LNCAP (cell line): Measurements from ENCODE around the gene ABHD16A.

ENCODE experiments used
- TF ChIP-seq, protein P1 (sequence below): fragments of 450-650 bp; IDR thresholded peaks from 2 replicates; pipeline ENCODE4 v1.5.1; 2017; ENCODE audit warnings: mild to moderate bottlenecking

The ABHD16A gene

DNA sequence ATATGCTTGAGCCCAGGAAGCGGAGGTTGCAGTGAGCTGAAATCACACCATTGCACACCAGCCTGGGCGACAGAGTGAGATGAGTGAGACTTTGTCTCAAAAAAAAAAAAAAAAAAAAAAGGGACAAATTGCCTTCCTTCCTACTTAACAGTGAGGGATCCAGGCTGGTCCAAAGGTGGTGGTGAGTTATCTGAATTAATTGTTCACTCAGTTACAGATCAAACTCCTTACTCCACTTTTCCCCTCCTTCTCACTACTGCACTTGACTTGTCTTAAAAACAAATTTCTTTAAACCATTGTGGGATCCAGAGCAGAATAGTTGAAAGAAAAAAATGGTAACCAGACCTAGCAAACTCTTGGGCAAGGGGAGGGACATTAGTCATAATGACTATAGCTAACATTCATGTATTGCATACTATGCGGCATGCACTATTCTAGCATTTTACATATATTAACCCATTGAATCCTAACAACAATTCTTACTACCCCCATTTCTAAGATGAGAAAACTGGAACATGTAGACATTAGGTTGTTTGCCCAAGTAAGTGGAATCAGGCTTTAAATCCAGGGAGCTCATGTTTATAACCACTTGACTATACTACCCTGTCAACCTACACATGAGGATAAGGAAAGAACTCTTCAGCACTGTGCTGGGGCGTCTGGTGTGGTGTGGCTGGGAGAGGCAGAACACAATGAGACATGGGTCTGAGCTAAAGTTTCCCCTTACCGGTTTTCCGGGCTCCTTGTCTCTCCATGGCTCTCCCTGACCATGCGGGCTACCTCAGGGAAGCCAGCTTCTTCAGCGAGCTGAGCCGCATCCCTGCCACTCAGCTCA, 39.8 kb downstream of the ABHD16A start:
- TF ChIP-seq, protein P1, sequence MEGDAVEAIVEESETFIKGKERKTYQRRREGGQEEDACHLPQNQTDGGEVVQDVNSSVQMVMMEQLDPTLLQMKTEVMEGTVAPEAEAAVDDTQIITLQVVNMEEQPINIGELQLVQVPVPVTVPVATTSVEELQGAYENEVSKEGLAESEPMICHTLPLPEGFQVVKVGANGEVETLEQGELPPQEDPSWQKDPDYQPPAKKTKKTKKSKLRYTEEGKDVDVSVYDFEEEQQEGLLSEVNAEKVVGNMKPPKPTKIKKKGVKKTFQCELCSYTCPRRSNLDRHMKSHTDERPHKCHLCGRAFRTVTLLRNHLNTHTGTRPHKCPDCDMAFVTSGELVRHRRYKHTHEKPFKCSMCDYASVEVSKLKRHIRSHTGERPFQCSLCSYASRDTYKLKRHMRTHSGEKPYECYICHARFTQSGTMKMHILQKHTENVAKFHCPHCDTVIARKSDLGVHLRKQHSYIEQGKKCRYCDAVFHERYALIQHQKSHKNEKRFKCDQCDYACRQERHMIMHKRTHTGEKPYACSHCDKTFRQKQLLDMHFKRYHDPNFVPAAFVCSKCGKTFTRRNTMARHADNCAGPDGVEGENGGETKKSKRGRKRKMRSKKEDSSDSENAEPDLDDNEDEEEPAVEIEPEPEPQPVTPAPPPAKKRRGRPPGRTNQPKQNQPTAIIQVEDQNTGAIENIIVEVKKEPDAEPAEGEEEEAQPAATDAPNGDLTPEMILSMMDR: no peak

DNA sequence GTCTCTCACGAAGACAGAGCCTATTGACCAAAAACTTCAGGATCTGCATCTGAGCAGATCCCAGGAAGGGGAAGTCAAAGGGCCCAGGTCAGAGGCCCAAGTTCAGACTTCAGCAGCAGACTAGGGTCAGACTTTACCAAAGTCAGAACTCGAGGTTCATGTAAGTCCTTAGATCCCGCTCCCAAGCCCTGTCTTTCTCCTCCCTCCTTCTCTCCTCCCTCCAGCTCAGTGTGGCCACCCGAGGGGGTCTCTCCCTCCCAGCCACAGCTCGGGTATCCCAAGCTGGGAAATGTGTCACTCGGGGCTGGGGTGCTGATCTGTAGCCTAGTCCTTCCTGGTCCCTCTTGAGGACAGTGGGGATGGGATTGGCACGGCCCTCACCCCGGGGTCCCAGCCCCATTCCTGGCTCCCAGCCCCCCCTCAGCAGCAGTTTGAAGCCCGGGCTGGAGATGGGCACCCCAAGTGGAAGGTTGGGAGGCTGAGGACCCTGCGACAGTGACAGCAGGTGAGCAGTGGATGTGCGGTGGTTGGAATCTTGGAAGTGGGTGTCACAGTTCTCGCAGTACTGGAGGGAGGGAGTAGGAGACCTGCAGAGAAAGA, 40.9 kb downstream of the ABHD16A start:
- TF ChIP-seq, protein P1: no peak

DNA sequence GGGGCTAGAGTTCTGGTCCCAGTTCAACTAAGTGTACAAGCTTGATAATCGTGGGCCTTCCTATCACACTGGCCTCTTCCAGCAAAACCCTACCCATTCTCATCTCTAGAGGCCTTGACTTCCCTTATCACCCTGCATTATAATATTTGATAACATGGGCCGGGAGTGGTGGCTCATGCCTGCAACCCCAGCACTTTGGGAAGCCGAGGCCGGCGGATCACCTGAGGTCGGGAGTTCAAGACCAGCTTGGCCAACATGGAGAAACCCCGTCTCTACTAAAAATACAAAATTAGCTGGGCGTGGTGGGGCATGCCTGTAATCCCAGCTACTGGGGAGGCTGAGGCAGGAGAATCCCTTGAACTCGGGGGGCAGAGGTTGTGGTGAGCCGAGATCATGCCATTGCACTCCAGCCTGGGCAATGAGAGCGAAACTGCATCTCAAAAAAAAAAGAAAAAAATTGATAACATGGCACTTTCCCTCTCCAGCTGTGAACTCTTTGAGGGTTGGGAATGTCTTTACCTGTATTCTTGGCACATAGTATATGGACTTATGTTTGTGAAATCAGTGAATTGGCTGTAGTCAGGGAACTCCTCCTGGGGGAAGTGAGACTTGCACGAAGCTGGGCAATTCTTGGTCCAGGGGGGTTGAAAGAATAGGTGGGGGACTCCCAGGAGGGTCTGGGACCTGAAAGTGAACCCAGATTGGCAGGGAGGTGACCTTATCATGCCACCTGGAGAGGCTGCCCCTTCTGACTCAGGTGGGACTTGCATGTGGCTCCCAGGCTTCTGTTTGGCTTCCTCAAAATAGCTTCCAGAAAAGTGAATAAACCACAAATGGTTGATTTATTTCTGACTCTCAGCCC, 41.6 kb downstream of the ABHD16A start:
- TF ChIP-seq, protein P1: no peak

DNA sequence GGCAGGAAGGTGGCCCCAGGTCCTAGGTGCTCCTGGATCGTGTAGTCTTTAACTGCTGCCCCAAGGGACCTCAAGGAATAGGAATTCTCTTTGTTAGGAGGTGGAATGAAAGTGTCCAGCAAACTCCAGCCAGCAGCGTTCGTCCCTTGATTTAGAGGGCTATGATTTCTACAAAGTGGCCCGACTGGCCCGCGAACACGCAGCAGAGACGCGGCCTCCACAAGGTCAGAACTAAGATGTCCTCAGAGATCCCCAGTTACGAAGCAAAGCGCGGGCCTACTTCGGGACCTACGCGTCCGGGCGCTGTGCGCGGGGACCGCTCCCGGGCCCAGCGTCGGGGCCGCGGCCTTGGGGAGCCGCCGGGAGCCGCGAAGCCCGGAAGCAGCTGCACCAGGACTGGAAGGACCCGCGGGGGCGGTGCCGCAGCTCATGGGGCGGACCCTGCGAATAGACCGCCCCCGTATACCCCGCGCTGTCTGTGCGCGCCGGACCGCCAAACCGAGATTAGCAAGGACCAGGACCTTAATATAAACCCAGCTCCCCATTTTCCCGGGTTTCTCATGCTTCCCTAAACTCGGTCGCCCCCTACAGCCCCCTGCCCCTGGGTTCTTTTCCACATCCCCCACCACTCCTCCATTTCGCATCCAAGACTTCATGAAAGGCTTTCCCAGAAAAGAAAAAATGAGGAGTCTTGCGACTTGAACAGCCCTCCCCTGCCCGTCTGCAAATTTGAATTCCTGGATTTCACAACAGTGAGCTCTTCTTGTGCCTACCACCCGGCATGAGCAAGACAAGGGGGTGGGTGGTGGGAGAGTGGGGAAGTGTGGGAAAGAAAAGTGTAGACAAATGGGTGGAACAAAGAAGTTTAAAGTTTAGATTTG, 42.5 kb downstream of the ABHD16A start, which contains the start of gene C6orf47:
Gene C6orf47, minus strand, starts transcription at position 398 of the 881 bp plus-strand sequence. CDS start 831 bp downstream, outside the sequence.
- TF ChIP-seq, protein P1: no peak

DNA sequence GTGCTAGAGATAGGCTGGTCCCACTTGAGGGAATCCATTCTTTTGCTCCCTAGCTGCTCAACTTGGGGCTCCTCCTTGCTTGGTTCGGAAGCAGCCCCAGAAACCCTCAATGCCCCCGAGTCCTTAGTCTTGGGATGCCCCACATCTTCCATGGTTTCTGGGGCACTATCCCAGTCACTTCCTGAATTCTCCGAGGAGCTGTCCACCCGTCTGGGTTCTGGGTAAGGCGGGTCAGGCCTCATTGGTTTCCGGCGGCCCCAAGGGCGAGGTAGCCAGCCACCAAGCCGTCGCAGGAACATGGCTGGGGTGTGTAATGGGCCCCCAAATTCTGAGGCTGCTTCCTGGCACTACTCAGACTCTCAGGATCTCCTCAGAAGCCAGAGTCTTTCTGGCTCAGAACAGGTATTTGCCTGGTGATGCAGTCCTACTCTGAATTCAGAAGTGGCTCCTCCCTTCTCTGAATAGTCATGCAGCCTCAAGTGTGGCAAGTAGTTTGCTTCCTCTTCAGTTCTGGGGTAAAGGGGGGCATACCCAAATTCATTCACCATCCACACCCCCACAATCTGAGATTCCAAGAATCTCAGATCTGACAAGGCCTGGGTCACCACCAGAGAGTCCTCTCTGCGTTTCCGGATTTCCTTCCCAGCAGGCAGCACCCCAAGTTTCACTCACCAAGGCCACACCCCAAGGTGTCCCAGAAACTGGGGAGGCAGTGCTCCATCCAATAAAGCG, 43.3 kb downstream of the ABHD16A start:
- TF ChIP-seq, protein P1: no peak

DNA sequence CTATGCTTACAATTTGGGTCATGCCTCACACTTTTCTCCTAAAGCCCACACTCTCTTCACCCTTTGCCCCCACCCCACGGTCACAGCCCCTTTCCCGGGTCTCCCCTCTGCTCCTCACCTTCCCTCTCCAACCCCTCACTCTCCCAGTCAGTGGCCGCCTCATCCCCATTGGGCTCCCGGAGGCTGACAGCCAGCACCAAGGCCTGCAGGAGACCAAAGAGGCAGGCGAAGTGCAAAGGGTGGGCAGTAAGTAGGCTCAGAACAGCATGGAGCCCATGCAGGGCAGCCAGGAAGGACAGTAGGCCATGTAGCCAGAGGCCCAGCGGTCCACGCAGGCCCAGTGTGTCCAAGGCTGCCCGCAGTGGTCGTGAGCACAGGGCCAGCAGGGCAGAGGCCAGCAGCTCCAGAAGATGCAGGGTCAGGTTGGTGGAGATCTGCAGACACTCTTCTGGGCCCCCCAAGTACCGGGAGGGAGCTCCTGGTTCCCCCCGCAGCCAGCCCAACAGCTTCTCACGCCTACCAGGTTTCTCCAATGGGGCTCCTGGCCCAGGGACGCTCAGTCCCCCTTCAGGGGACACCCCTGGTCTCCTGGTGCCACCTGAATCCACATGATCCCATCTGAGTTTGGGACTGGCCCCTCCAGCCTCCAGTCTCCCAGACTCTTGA, 44.0 kb downstream of the ABHD16A start:
- TF ChIP-seq, protein P1: no peak
